HL-60 (cell line): ENCODE results near the gene THAP9.

Experiments used
- DNase-seq, 2 experiments: peaks; one replicate each; pipeline ENCODE4 v3.0.0-alpha.2; 2010 to 2020; ENCODE audit warnings: low read depth in 1 of 2, low spot score in 1 of 2
- H3K27ac ChIP-seq: fragments of 250-450 bp; sonication (Bioruptor Pico); replicated peaks from 2 replicates; pipeline ENCODE4 v1.5.1; 2020; ENCODE audit warnings: mild to moderate bottlenecking, moderate library complexity
- H3K27me3 ChIP-seq: fragments of 250-450 bp; sonication (Bioruptor Pico); 2 replicates; pipeline ENCODE4 v1.5.1; 2021; ENCODE audit warnings: mild to moderate bottlenecking, moderate library complexity; ENCODE audit not compliant: insufficient read depth, poor library complexity, severe bottlenecking
- H3K4me3 ChIP-seq: replicated peaks from 2 replicates; pipeline ENCODE4 v1.5.1; 2011; ENCODE audit warnings: mild to moderate bottlenecking, control low read depth, low read length; ENCODE audit not compliant: insufficient read depth
- GABPA ChIP-seq: IDR thresholded peaks from 2 replicates; pipeline ENCODE4 v1.6.1; 2012; ENCODE audit warnings: low read depth
- POLR2AphosphoS5 ChIP-seq: IDR thresholded peaks from 2 replicates; pipeline ENCODE4 v1.6.1; 2012; ENCODE audit warnings: low read depth
- SPI1 ChIP-seq: IDR thresholded peaks from 2 replicates; pipeline ENCODE4 v1.6.1; 2012; ENCODE audit warnings: low read depth, mild to moderate bottlenecking, borderline replicate concordance
- TF ChIP-seq, protein P1 (sequence below): IDR thresholded peaks from one replicate; pipeline ENCODE4 v1.5.1; 2011; ENCODE audit warnings: low read length, control low read depth, inconsistent platforms; ENCODE audit not compliant: insufficient read depth
- TF ChIP-seq, protein P2 (sequence below): IDR thresholded peaks from 2 replicates; pipeline ENCODE4 v1.6.1; 2012; ENCODE audit warnings: low read depth; ENCODE audit not compliant: insufficient replicate concordance

THAP9 gene

DNA sequence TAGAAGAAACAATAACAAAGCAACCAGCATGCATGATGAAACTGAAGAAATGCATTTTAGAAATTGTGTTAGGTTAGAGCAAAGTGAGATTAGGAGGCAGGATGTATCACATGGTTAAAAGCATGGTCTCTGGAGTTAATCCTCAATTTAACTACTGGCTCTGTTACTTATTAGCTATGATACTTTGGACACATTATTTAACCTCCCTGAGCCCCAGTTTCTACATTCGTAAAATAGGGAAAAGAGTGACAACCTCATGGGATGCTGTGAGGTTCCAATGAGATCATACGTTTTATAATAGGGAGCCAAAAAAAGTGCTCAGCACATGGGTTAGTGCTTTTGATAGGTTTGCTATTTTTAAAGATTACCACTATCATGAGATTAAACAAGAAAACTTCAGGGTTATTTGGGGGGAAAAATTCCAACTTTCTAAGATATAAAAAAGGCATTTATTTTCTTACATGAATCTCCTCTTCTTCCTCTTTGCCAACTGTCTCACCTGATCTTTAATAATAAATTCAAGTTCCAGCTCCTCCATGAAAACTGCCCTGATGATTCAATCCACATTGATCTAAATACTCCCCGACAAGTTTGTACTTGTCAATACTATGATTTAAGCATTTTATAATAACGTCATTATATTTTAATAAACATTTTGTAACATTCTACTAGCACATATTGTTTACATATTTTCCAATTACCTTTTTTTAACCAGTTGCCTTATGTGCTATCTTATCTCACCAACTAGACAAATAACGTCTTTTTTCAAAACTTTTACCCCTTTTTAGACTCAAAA lies 14.2 kb upstream of the THAP9 start:
- Histone ChIP-seq H3K4me3 (no peak overlapping the region), H3K27ac (no peak overlapping the region), H3K27me3 (no peaks in the 10 kb centered on the region)
- DNase-seq: no peak
- TF ChIP-seq POLR2AphosphoS5 (no peak), GABPA (no peak), SPI1 (no peak)
- TF ChIP-seq, protein P1, sequence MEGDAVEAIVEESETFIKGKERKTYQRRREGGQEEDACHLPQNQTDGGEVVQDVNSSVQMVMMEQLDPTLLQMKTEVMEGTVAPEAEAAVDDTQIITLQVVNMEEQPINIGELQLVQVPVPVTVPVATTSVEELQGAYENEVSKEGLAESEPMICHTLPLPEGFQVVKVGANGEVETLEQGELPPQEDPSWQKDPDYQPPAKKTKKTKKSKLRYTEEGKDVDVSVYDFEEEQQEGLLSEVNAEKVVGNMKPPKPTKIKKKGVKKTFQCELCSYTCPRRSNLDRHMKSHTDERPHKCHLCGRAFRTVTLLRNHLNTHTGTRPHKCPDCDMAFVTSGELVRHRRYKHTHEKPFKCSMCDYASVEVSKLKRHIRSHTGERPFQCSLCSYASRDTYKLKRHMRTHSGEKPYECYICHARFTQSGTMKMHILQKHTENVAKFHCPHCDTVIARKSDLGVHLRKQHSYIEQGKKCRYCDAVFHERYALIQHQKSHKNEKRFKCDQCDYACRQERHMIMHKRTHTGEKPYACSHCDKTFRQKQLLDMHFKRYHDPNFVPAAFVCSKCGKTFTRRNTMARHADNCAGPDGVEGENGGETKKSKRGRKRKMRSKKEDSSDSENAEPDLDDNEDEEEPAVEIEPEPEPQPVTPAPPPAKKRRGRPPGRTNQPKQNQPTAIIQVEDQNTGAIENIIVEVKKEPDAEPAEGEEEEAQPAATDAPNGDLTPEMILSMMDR: no peak
- TF ChIP-seq, protein P2, sequence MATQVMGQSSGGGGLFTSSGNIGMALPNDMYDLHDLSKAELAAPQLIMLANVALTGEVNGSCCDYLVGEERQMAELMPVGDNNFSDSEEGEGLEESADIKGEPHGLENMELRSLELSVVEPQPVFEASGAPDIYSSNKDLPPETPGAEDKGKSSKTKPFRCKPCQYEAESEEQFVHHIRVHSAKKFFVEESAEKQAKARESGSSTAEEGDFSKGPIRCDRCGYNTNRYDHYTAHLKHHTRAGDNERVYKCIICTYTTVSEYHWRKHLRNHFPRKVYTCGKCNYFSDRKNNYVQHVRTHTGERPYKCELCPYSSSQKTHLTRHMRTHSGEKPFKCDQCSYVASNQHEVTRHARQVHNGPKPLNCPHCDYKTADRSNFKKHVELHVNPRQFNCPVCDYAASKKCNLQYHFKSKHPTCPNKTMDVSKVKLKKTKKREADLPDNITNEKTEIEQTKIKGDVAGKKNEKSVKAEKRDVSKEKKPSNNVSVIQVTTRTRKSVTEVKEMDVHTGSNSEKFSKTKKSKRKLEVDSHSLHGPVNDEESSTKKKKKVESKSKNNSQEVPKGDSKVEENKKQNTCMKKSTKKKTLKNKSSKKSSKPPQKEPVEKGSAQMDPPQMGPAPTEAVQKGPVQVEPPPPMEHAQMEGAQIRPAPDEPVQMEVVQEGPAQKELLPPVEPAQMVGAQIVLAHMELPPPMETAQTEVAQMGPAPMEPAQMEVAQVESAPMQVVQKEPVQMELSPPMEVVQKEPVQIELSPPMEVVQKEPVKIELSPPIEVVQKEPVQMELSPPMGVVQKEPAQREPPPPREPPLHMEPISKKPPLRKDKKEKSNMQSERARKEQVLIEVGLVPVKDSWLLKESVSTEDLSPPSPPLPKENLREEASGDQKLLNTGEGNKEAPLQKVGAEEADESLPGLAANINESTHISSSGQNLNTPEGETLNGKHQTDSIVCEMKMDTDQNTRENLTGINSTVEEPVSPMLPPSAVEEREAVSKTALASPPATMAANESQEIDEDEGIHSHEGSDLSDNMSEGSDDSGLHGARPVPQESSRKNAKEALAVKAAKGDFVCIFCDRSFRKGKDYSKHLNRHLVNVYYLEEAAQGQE: no peak

DNA sequence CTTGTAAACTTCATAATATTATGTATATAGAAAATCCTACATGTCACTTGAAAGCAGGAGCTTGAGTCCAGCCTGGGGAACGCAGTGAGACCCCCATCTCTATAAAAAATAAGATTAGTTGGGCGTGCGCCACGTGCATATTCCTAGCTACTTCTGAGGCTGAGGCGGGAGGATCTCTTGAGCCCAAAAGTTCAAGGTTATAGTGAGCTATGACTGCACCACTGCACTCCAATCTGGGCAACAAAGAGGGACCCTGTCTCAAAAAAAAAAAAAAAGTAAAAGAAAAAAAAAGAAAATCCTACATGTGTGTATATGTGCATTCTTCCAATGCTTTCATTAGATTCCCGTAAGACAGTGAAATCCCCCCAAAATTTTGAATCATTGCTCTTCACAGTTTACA lies 11.2 kb upstream of the THAP9 start:
- no peaks in the 10 kb centered on the region for H3K27me3 ChIP-seq
- peak overlapping the region; percentile 90; the same call in 1 of the 2 replicates for H3K27ac ChIP-seq
- DNase-seq: no peak
- peak overlapping the region; percentile 65 for H3K4me3 ChIP-seq
- TF ChIP-seq, protein P2: no peak
- TF ChIP-seq, protein P1: no peak
- TF ChIP-seq SPI1: no peak
- no peak for TF ChIP-seq GABPA
- TF ChIP-seq POLR2AphosphoS5: no peak

DNA sequence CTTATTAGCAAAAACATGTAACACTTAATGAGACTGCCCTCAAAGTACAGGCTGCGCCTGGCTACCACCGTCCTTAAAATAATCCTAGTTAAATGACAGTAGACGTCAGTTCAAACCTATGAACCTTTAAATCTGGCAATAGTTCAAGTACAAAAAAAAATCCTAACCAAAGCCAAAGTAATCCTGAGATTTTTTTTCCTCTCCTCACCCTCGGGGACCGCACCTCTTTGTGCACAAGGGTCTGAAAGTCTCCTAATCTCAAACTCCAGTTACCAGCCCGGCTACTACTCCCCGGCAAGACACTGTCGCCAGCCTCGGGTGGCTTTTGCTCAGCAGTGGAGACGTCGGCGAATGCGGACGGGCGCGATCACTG lies 10.0 kb upstream of the THAP9 start:
- peak overlapping the region; percentile 65 for H3K4me3 ChIP-seq
- peak overlapping the region; percentile 90 for H3K27ac ChIP-seq
- no peaks in the 10 kb centered on the region for H3K27me3 ChIP-seq
- TF ChIP-seq, protein P1: no peak
- TF ChIP-seq POLR2AphosphoS5 (no peak), GABPA (no peak), SPI1 (no peak)
- TF ChIP-seq, protein P2: no peak
- DNase-seq: no peak
